ENCODE measurements around the gene TNNT2.

TNNT2 gene

DNA sequence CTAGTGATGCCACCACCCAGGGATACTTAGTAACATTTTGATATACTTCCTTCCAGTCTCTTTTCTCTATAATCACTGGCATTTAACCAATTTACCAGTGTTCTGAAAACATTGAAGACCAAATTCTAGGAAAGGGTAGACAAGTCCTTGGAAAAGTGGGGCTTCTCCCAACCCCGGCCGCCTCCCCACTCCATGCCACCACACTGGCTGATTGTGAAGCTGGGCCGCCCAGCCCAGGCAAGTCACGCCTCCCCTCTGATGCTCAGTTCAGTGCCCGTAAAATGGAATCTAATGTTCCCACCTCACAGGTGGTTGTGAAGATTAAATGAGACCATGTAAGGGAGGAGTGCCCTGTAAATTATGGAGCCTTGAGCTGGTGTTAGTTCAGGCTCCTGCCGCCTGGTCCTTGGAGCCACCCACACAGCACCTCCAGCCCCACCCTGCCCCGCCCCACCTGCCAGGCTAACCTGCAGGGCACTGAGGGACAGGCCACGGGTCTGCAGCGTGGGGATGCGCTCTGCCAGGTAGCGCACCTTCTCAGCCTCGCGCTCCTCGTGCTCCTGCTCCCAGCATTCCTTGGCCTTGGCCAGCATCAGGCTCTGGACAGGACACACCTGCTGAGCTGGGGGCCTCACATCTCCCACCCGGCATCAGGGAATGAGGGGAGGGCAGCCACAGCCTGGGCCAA is 36.7 kb upstream of the TNNT2 start:
- peaks cover 2% of the 10 kb centered on the region; the same call in 1 of the 2 replicates for H3K9me3 ChIP-seq (ENCODE audit: insufficient read depth, low read depth, low read length)
- no peak overlapping the region for H3K27ac ChIP-seq (ENCODE audit: low read depth, low read length)
- no peaks in the 10 kb centered on the region for H3K27me3 ChIP-seq (ENCODE audit: insufficient read depth, low read length)
- no peak overlapping the region for H3K9ac ChIP-seq (ENCODE audit: low read depth, low read length)
- no peaks in the 10 kb centered on the region for H3K36me3 ChIP-seq (ENCODE audit: insufficient read depth, low read length)
- no peaks in the 10 kb centered on the region for H3K4me1 ChIP-seq (ENCODE audit: insufficient read depth, low read length)
- 93% methylated on average over 15 of the region's 15 CpGs for WGBS
- H3K4me3 ChIP-seq (ENCODE audit: low read length): no peak overlapping the region

DNA sequence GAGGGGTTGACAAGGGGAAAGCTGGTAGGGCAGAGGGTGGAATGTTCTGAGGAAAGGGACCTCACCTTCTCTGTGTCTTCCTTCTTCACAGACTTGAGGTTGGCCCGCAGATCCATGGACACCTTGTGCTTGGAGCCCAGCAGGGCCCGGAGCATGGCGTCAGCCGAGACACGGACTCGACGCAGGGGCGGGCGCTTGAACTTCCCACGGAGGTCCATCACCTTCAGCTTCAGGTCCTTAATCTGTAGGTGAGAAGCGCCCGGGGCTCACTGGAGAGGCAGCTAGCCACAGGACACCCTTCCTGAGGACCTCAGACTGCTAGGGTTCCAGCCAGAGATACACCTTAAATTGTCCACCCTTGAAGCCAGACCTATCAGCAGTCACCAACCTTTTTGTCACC is 33.8 kb upstream of the TNNT2 start:
- peaks cover 2% of the 10 kb centered on the region; the same call in 1 of the 2 replicates for H3K9me3 ChIP-seq (ENCODE audit: insufficient read depth, low read depth, low read length)
- H3K4me3 ChIP-seq (ENCODE audit: low read length): no peak overlapping the region
- WGBS: 94% methylated on average over 12 of the region's 12 CpGs
- no peak overlapping the region for H3K9ac ChIP-seq (ENCODE audit: low read depth, low read length)
- H3K4me1 ChIP-seq (ENCODE audit: insufficient read depth, low read length): no peaks in the 10 kb centered on the region
- H3K27me3 ChIP-seq (ENCODE audit: insufficient read depth, low read length): no peaks in the 10 kb centered on the region
- no peaks in the 10 kb centered on the region for H3K36me3 ChIP-seq (ENCODE audit: insufficient read depth, low read length)
- H3K27ac ChIP-seq (ENCODE audit: low read depth, low read length): no peak overlapping the region

DNA sequence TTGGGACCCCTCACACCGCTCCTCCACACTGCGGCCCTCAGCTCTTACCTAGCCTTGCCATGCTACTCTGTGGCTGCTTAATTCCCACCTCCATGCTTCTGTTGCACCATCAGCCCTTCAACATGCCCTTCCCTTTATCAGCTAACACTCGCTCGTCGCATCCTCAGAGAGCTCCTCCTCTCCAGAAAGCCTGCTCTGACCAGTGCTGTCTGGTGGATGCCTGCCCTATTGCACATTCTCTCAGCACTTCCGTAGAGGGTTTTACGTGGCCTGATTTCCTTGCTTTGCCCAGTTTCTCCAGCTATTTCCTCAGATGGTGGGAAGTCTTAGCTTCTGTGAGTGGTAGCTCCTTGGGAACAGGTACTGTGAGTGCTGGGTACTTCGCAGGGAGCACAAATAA is 32.0 kb upstream of the TNNT2 start:
- Histone ChIP-seq H3K27me3 (ENCODE audit: insufficient read depth, low read length) (no peaks in the 10 kb centered on the region), H3K27ac (ENCODE audit: low read depth, low read length) (no peak overlapping the region), H3K9ac (ENCODE audit: low read depth, low read length) (no peak overlapping the region), H3K4me3 (ENCODE audit: low read length) (no peak overlapping the region), H3K9me3 (ENCODE audit: insufficient read depth, low read depth, low read length) (no peaks in the 10 kb centered on the region), H3K4me1 (ENCODE audit: insufficient read depth, low read length) (no peaks in the 10 kb centered on the region), H3K36me3 (ENCODE audit: insufficient read depth, low read length) (no peaks in the 10 kb centered on the region)
- 83% methylated on average over 8 of the region's 8 CpGs for WGBS

DNA sequence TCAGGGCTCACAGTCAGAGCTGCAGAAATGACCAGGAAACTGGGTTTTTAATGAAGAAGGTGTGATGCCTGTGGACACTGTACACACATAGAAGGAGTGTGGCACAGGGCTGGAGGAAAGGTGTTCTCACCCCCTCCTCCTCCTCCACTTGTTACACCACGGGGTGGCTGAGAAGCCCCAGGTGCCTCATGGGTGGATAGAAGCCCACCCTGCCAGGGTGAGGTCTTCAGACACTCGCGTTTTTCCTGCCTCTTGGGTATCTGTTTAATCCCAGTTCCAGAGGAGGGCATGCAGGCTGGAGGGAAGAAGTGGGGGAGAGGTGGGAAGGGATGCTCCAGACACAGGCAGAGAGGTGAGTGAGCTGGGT is 31.3 kb upstream of the TNNT2 start:
- WGBS: 89% methylated on average over 3 of the region's 3 CpGs
- Histone ChIP-seq H3K27ac (ENCODE audit: low read depth, low read length) (no peak overlapping the region), H3K4me3 (ENCODE audit: low read length) (no peak overlapping the region), H3K36me3 (ENCODE audit: insufficient read depth, low read length) (no peaks in the 10 kb centered on the region), H3K9me3 (ENCODE audit: insufficient read depth, low read depth, low read length) (no peaks in the 10 kb centered on the region), H3K27me3 (ENCODE audit: insufficient read depth, low read length) (no peaks in the 10 kb centered on the region), H3K9ac (ENCODE audit: low read depth, low read length) (no peak overlapping the region), H3K4me1 (ENCODE audit: insufficient read depth, low read length) (no peaks in the 10 kb centered on the region)

DNA sequence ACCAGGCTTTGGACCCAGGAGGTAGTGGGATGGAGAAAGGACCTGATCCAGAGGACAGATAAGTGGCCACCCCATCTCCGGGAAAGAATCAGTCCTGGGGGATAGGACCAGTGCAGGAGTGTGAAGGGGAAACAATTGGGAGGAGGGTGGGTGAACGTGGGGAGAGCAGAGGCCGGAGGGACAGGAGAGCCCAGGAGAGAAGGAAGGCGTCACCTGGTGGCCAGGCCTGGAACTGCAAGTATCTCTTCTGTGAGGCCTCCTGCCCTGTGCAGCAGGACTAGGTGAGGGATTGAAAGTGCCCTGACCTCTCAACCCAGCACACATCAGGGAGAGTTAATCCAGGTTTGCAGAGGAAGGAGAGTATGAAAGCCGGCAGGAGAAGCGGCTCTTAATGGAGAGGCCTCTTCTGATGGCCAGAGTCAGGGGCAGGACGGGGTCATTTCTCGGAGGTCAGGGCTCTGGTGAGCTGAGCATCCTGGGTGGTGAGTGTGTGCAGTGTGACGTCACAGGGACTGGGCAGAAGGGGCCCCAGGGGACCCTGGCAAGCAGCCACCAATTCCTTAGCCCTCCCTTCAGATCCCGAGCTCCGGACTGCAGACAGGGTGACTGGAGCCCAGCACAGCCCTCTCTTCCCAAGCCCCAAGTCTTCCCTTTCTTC is 30.8 kb upstream of the TNNT2 start:
- no peaks in the 10 kb centered on the region for H3K9me3 ChIP-seq (ENCODE audit: insufficient read depth, low read depth, low read length)
- 46% methylated on average over 11 of the region's 11 CpGs for WGBS
- no peak overlapping the region for H3K27ac ChIP-seq (ENCODE audit: low read depth, low read length)
- no peak overlapping the region for H3K9ac ChIP-seq (ENCODE audit: low read depth, low read length)
- no peaks in the 10 kb centered on the region for H3K27me3 ChIP-seq (ENCODE audit: insufficient read depth, low read length)
- no peak overlapping the region for H3K4me3 ChIP-seq (ENCODE audit: low read length)
- no peaks in the 10 kb centered on the region for H3K36me3 ChIP-seq (ENCODE audit: insufficient read depth, low read length)
- no peaks in the 10 kb centered on the region for H3K4me1 ChIP-seq (ENCODE audit: insufficient read depth, low read length)

DNA sequence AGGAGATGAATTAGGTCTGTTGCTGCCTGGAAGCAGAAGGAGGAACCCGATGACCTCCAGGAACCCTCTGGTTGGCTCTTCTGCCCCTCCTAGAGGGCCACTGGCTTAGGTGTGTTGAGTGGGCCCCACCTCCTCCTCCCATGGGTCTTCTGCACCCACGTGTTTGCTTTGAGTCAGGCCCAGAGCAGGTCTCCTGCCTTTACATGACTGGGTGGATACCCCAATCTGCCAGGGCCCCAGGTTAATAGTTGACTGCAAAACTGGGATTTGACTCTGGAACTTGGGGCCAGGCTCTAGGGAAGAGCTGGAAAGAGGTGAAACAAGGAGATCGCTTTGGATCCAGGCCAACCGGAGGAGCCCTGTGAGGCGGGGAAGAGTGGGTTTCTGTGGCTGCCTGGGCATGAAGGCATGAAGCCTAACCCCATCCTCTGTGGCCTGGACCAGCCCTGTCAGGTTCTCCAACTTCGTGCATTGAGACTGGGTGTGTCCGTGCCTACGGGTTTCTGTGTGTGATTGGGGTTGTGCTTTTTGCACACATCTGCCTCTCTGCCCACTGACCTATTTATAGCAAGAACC is 29.4 kb upstream of the TNNT2 start:
- peaks cover 2% of the 10 kb centered on the region; the same call in 1 of the 2 replicates for H3K27me3 ChIP-seq (ENCODE audit: insufficient read depth, low read length)
- H3K9ac ChIP-seq (ENCODE audit: low read depth, low read length): no peak overlapping the region
- WGBS: 94% methylated on average over 8 of the region's 8 CpGs
- no peaks in the 10 kb centered on the region for H3K4me1 ChIP-seq (ENCODE audit: insufficient read depth, low read length)
- H3K36me3 ChIP-seq (ENCODE audit: insufficient read depth, low read length): no peaks in the 10 kb centered on the region
- no peak overlapping the region for H3K4me3 ChIP-seq (ENCODE audit: low read length)
- no peaks in the 10 kb centered on the region for H3K9me3 ChIP-seq (ENCODE audit: insufficient read depth, low read depth, low read length)
- H3K27ac ChIP-seq (ENCODE audit: low read depth, low read length): no peak overlapping the region

DNA sequence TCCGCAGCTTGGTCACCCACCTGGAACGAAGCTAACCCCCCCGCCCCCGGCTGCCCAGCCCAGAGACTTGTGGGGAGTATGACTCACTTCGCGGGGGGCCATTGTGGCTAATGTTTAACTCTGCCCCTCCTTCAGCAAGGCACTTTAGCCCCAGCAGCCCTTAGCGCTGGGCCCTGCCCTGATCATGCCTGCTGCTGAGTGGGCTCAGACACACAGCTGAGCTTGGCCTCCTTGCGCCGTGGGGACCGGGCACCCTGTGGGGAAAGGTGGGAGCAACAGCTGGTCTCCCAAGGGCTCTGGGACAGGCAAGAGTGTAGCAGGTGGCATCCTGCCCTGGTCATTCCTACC is 28.0 kb upstream of the TNNT2 start:
- H3K36me3 ChIP-seq (ENCODE audit: insufficient read depth, low read length): no peaks in the 10 kb centered on the region
- no peak overlapping the region for H3K9ac ChIP-seq (ENCODE audit: low read depth, low read length)
- 79% methylated on average over 10 of the region's 10 CpGs for WGBS
- H3K4me1 ChIP-seq (ENCODE audit: insufficient read depth, low read length): no peaks in the 10 kb centered on the region
- no peaks in the 10 kb centered on the region for H3K9me3 ChIP-seq (ENCODE audit: insufficient read depth, low read depth, low read length)
- peaks cover 16% of the 10 kb centered on the region for H3K27me3 ChIP-seq (ENCODE audit: insufficient read depth, low read length)
- no peak overlapping the region for H3K27ac ChIP-seq (ENCODE audit: low read depth, low read length)
- no peak overlapping the region for H3K4me3 ChIP-seq (ENCODE audit: low read length)

DNA sequence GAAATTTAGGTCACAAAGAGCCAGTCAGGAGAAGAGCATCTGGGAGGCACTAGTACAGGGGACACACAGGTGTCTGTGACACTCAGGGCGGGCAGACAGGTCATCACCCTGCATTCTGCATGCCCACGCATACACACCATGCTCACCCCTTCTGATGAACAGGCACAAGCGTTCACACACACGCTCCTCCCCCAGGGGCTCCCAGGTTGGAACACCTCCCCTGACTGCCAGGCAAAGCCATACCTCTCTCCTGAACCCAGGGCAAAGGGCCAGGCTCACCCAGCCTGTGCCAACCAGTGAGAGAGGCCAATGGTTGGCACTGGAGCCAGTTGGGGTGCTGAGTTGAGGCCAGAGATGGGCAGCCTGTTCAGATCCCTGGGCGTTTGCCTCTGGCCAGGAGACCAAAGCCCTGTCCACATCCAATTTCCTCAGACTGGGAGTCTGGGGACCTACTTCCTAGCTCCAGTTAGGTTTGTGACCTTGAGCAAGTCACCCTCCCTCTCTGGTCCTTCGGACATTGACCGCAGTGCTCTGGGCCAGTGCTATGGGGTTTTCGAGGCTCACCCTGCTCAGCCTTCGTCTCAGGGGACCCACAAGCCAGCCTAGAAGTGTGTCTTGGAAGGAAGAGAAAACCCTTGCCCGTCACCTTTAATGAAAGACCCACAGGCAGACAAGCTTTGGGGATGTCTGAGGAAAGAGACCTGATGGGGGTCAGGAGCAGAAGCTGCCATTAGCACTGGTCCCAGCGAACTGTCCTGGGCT is 27.4 kb upstream of the TNNT2 start:
- H3K9me3 ChIP-seq (ENCODE audit: insufficient read depth, low read depth, low read length): no peaks in the 10 kb centered on the region
- H3K27me3 ChIP-seq (ENCODE audit: insufficient read depth, low read length): peaks cover 22% of the 10 kb centered on the region
- 92% methylated on average over 11 of the region's 11 CpGs for WGBS
- H3K36me3 ChIP-seq (ENCODE audit: insufficient read depth, low read length): no peaks in the 10 kb centered on the region
- H3K4me1 ChIP-seq (ENCODE audit: insufficient read depth, low read length): 0 out of 2 replicates have a peak, but pooled peaks cover 2% of the 10 kb centered on the region
- no peak overlapping the region for H3K27ac ChIP-seq (ENCODE audit: low read depth, low read length)
- no peak overlapping the region for H3K9ac ChIP-seq (ENCODE audit: low read depth, low read length)
- no peak overlapping the region for H3K4me3 ChIP-seq (ENCODE audit: low read length)

DNA sequence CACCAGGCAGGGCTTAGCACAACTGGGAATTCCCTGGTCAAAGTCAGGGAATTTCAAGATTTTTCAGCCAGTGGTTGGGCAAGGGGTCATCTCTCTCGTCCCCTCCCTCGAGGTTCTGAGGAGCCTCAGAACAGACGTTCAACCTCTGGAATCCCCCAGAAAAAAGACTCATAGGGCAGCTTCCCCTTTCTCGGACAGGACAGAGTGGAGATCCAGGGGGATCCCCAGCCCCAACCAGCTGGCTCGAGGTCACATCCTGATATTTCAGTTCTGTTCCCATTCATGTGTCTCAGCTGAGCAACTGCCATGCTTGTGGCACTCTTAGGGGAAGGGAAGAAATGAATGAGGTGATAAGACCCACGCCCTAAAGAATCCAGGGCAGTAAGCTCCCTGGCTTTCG is 26.6 kb upstream of the TNNT2 start:
- H3K36me3 ChIP-seq (ENCODE audit: insufficient read depth, low read length): no peaks in the 10 kb centered on the region
- WGBS: 86% methylated on average over 6 of the region's 7 CpGs
- H3K27me3 ChIP-seq (ENCODE audit: insufficient read depth, low read length): peaks cover 30% of the 10 kb centered on the region
- H3K4me1 ChIP-seq (ENCODE audit: insufficient read depth, low read length): 0 out of 2 replicates have a peak, but pooled peaks cover 4% of the 10 kb centered on the region
- no peaks in the 10 kb centered on the region for H3K9me3 ChIP-seq (ENCODE audit: insufficient read depth, low read depth, low read length)
- H3K27ac ChIP-seq (ENCODE audit: low read depth, low read length): no peak overlapping the region
- H3K4me3 ChIP-seq (ENCODE audit: low read length): no peak overlapping the region
- H3K9ac ChIP-seq (ENCODE audit: low read depth, low read length): no peak overlapping the region

DNA sequence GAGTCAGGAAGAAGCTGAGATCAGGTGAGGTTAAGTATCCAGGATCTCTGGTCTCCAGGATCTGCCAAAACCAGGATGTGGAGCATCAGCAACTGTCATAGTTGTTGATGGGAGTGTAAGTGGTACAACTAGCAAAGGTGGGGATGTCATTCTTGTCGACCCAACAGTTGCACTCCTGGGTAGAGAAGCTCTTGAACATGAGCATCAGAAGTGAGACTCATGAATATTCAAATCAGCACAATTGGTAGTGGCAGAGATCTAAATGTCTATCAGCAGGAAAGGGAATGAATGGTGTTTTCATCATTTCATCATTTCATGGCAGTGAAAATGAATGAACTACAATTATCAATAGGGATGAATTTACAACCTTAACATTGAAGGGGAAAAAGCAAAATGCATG is 25.9 kb upstream of the TNNT2 start:
- Histone ChIP-seq H3K27ac (ENCODE audit: low read depth, low read length) (no peak overlapping the region), H3K9me3 (ENCODE audit: insufficient read depth, low read depth, low read length) (no peaks in the 10 kb centered on the region), H3K9ac (ENCODE audit: low read depth, low read length) (no peak overlapping the region), H3K36me3 (ENCODE audit: insufficient read depth, low read length) (no peaks in the 10 kb centered on the region), H3K27me3 (ENCODE audit: insufficient read depth, low read length) (peaks cover 37% of the 10 kb centered on the region), H3K4me1 (ENCODE audit: insufficient read depth, low read length) (peaks cover 8% of the 10 kb centered on the region; the same call in 1 of the 2 replicates), H3K4me3 (ENCODE audit: low read length) (no peak overlapping the region)
- WGBS: 84% methylated on average over 1 of the region's 1 CpG

DNA sequence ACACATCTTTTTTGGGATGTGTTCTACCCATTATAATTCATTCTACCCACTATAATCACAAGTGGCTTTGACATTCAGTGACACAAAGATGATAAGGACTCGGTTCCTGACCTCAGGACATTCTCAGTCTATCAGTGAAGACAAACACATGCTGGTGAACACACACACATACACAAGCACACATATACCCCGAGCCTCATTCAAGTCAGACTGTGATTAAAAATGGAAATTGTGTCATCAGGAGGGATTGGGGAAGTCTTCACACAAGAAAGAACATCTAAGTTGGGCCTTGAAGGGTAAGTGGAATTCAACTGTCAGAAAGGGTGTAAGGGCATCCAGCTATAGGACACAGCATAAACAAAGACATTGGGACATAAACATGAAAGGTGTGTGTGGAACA is 24.2 kb upstream of the TNNT2 start:
- no peaks in the 10 kb centered on the region for H3K9me3 ChIP-seq (ENCODE audit: insufficient read depth, low read depth, low read length)
- no peak overlapping the region for H3K9ac ChIP-seq (ENCODE audit: low read depth, low read length)
- no peak overlapping the region for H3K27ac ChIP-seq (ENCODE audit: low read depth, low read length)
- no peak overlapping the region for H3K4me3 ChIP-seq (ENCODE audit: low read length)
- H3K4me1 ChIP-seq (ENCODE audit: insufficient read depth, low read length): peaks cover 8% of the 10 kb centered on the region; the same call in 1 of the 2 replicates
- 85% methylated on average over 2 of the region's 2 CpGs for WGBS
- peaks cover 45% of the 10 kb centered on the region for H3K27me3 ChIP-seq (ENCODE audit: insufficient read depth, low read length)
- no peaks in the 10 kb centered on the region for H3K36me3 ChIP-seq (ENCODE audit: insufficient read depth, low read length)

Measured in HUES64 (cell line).